ENCODE results near the gene FOXO6.

DNA sequence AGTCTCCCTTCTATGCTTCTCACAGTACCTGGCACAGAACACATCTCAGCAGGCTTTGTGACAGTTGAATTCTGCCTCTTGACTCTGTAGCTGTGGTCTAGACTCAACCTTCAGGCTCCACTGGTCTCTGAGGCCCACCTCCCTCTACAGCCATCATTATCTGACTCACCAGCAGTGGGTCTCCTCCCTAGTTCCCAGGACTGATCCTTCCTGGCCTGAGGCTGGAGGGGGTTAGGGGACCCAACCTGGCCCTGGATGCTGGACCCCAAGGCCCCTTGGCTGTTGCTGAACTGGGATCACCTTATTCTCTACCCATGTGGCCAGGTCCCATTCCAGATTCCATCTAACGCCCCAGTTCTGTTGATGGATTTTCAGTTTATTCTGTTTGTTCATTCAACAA is 43.1 kb upstream of the FOXO6 start:
- no peak for TF ChIP-seq EZH2 (IDR thresholded peaks at IDR 0.05; ENCODE audit: borderline replicate concordance, low read length)
- TF ChIP-seq, protein P1, sequence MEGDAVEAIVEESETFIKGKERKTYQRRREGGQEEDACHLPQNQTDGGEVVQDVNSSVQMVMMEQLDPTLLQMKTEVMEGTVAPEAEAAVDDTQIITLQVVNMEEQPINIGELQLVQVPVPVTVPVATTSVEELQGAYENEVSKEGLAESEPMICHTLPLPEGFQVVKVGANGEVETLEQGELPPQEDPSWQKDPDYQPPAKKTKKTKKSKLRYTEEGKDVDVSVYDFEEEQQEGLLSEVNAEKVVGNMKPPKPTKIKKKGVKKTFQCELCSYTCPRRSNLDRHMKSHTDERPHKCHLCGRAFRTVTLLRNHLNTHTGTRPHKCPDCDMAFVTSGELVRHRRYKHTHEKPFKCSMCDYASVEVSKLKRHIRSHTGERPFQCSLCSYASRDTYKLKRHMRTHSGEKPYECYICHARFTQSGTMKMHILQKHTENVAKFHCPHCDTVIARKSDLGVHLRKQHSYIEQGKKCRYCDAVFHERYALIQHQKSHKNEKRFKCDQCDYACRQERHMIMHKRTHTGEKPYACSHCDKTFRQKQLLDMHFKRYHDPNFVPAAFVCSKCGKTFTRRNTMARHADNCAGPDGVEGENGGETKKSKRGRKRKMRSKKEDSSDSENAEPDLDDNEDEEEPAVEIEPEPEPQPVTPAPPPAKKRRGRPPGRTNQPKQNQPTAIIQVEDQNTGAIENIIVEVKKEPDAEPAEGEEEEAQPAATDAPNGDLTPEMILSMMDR (IDR thresholded peaks at IDR 0.05; ENCODE audit: low read length): no peak
